Measurements from ENCODE around the gene CPLANE2.

DNA sequence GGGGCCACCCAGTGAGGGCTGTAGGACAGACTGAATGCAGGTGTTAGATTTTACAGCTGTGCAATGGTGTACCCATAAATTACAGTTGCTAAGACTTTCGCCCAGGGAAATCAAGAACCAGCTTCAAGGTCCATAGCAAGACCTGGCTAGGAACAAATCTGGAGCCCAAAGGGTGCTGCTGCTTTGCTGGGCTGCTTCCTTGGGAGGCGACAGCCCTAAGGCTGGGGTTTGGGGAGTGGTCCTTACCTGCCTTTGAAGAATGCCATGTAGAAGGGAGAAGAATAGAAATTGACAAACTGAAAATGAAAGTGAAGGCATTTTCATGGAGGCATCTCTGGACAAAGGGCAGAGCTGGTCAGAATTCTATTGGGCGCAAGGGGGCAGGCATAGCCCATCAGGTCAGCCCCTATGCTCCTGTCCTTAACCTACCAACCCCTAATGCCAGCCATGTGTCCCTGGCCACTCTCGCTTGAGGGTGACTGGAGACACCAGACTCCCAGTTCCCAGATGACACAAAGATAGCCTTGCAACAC lies 16.9 kb downstream of the CPLANE2 start:
- no peak for TF ChIP-seq POLR2AphosphoS5 (IDR thresholded peaks at IDR 0.05)
- TF ChIP-seq EP300 (IDR thresholded peaks at IDR 0.05): no peak

Measured in upper lobe of left lung (tissue), 4 donors.